Measurements from ENCODE around the gene TRIM15. TPM values are rescaled to one million over a fixed set of nuclear protein-coding genes. Genes with fewer than 3 reads are reported as not detected.

Gene TRIM15
- total RNA-seq, 4 donors from 2014 or later, result not detected

- H3K27ac ChIP-seq, result no peak overlapping the region
- TF ChIP-seq CTCF (IDR thresholded peaks at IDR 0.05), result no peak
- no peak for TF ChIP-seq POLR2A (IDR thresholded peaks at IDR 0.05)
- DNase-seq, result no peak
- H3K4me3 ChIP-seq (replicated peaks in 1 of 3), result no peak overlapping the region
- H3K4me1 ChIP-seq, result peaks cover 6 to 13% of the 10 kb centered on the region in 2 donors
- intact Hi-C loops (cut with DNase I), result no loop called here
- 93 to 94% methylated on average over 32 to 34 of the region's 34 CpGs for WGBS, 2 donors
- H3K9me3 ChIP-seq, result no peaks in the 10 kb centered on the region
- no peaks in the 10 kb centered on the region for H3K27me3 ChIP-seq
- H3K36me3 ChIP-seq, result peaks cover 38 to 48% of the 10 kb centered on the region in 2 donors
These were observed 35.1 kb downstream of the TRIM15 start for GRCh38 chr6:30198166-30199084.

GRCh38 chr6:30200551-30201281 lies 37.4 kb downstream of the TRIM15 start:
- Histone ChIP-seq H3K36me3 (peaks cover 33 to 35% of the 10 kb centered on the region in 2 donors), H3K4me1 (peaks cover 6 to 13% of the 10 kb centered on the region in 2 donors), H3K4me3 (replicated peaks in 1 of 3) (no peak overlapping the region), H3K27me3 (no peaks in the 10 kb centered on the region), H3K27ac (no peak overlapping the region), H3K9me3 (no peaks in the 10 kb centered on the region)
- intact Hi-C loops (cut with DNase I), result no loop called here
- 73 to 81% methylated on average over 5 to 6 of the region's 6 CpGs for WGBS, 2 donors
- DNase-seq, result no peak
- TF ChIP-seq CTCF (IDR thresholded peaks at IDR 0.05) (no peak), POLR2A (IDR thresholded peaks at IDR 0.05) (no peak)

- intact Hi-C loops (cut with DNase I), result no loop called here
- Histone ChIP-seq H3K27ac (no peak overlapping the region), H3K9me3 (no peaks in the 10 kb centered on the region), H3K27me3 (no peaks in the 10 kb centered on the region), H3K36me3 (peaks cover 19 to 20% of the 10 kb centered on the region in 2 donors), H3K4me3 (replicated peaks in 1 of 3) (no peak overlapping the region), H3K4me1 (peaks cover 18 to 27% of the 10 kb centered on the region in 2 donors)
- WGBS, 2 donors, result 93 to 97% methylated on average over 4 of the region's 4 CpGs
- no peak for TF ChIP-seq POLR2A (IDR thresholded peaks at IDR 0.05)
- TF ChIP-seq CTCF (IDR thresholded peaks at IDR 0.05), result no peak
- DNase-seq, result no peak
These were observed 39.0 kb downstream of the TRIM15 start for GRCh38 chr6:30202366-30202765.

GRCh38 chr6:30204116-30204515 lies 40.8 kb downstream of the TRIM15 start:
- intact Hi-C loops (cut with DNase I), result no loop called here
- Histone ChIP-seq H3K9me3 (no peaks in the 10 kb centered on the region), H3K27ac (no peak overlapping the region), H3K4me1 (peaks cover 30 to 43% of the 10 kb centered on the region in 2 donors), H3K36me3 (peaks cover 4 to 6% of the 10 kb centered on the region in 2 donors), H3K4me3 (replicated peaks in 1 of 3) (no peak overlapping the region), H3K27me3 (no peaks in the 10 kb centered on the region)
- TF ChIP-seq CTCF (IDR thresholded peaks at IDR 0.05), result no peak
- TF ChIP-seq POLR2A (IDR thresholded peaks at IDR 0.05), result no peak
- WGBS, 2 donors, result 100% methylated on average over 1 of the region's 1 CpG
- no peak for DNase-seq
